HepG2 (cell line): ENCODE data around the gene RAB9A. TPM values are rescaled to one million over a fixed set of nuclear protein-coding genes. Genes with fewer than 3 reads are reported as not detected.

ENCODE experiments used
- ATAC-seq: fragments of 200-7000 bp; cut with Tn5 transposase; 3 replicates; pipeline ENCODE4 v1.9.1; 2020; ENCODE audit warnings: mild to moderate bottlenecking, moderate library complexity
- BruUV-seq: library from RNA; stranded (reverse); fragments of 400-500 nt; replicated peaks from 2 replicates; lab custom pipeline; 2021; lab: Mats Ljungman, UMichigan
- CTCF ChIA-PET: fragments of 300-600 bp; formaldehyde crosslinking; extraction: SDS; loops from one replicate; lab custom pipeline; 2021; ENCODE audit warnings: low total read pairs, inconsistent platforms, low intra/inter-chr PET ratio; lab: Yijun Ruan, JAX
- POLR2A ChIA-PET: fragments of 350-600 bp; sonication (Branson Sonifier 250); formaldehyde crosslinking; loops from one replicate; lab custom pipeline; 2020; ENCODE audit warnings: antibody characterized with exemption, inconsistent platforms; lab: Yijun Ruan, JAX
- DNase-seq: peaks from one replicate; pipeline ENCODE4 v3.0.0-alpha.2; 2015; ENCODE audit warnings: low spot score
- FAIRE-seq: peaks from 3 replicates; lab custom pipeline; 2011; peaks lifted over from hg19 to GRCh38; lab: Jason Lieb, UNC
- H2AFZ ChIP-seq: one replicate; pipeline ENCODE4 v1.6.1; 2011; ENCODE audit warnings: low read length, inconsistent platforms
- H3K27ac ChIP-seq: fragments of 300-600 bp; 3 replicates; pipeline ENCODE4 v1.8.0; 2011; ENCODE audit warnings: mixed run types, mild to moderate bottlenecking, mixed read lengths, low read length, inconsistent platforms; ENCODE audit not compliant: insufficient read depth; ENCODE audit errors: extremely low read length
- H3K27me3 ChIP-seq, 2 experiments: fragments of 200-600 bp in 1 of 2; 2 replicates in 1 of 2; 3 replicates in 1 of 2; pipeline versions ENCODE4 v1.6.0 to v1.8.0; 2011; ENCODE audit warnings: low read length in 2 of 2, mild to moderate bottlenecking in 2 of 2, moderate library complexity in 2 of 2, inconsistent platforms in 1 of 2; ENCODE audit not compliant: insufficient read depth in 2 of 2, control insufficient read depth in 1 of 2
- H3K36me3 ChIP-seq, 2 experiments: fragments of 200-600 bp in 1 of 2; replicated peaks in 1 of 2; 2 replicates in 1 of 2; 3 replicates in 1 of 2; pipeline versions ENCODE4 v1.5.1 to v1.8.0; 2011; ENCODE audit warnings: low read length in 2 of 2, inconsistent platforms in 1 of 2; ENCODE audit not compliant: insufficient read depth in 2 of 2, control insufficient read depth in 1 of 2
- H3K4me1 ChIP-seq: 2 replicates; pipeline ENCODE4 v1.5.1; 2012; ENCODE audit warnings: low read length, inconsistent platforms; ENCODE audit not compliant: insufficient read depth
- H3K4me2 ChIP-seq: 2 replicates; pipeline ENCODE4 v1.6.0; 2011; ENCODE audit warnings: low read depth, low read length, inconsistent platforms
- H3K4me3 ChIP-seq, 3 experiments: fragments of 200-600 bp in 1 of 3; sonication (generic), shearing (Covaris generic) in 1 of 3; replicated peaks in 1 of 3; 2 replicates each; pipeline ENCODE4 v1.5.1; 2011 to 2016; ENCODE audit warnings: low read length in 3 of 3, inconsistent platforms in 2 of 3, low read depth in 2 of 3, mild to moderate bottlenecking in 2 of 3, control low read depth in 1 of 3, mixed read lengths in 1 of 3; ENCODE audit not compliant: insufficient read depth in 1 of 3
- H3K79me2 ChIP-seq: one replicate; pipeline ENCODE4 v1.6.1; 2011; ENCODE audit warnings: low read length, inconsistent platforms; ENCODE audit not compliant: insufficient read depth
- H3K9ac ChIP-seq: 2 replicates; pipeline ENCODE4 v1.6.0; 2011; ENCODE audit warnings: mild to moderate bottlenecking, low read depth, low read length, inconsistent platforms; ENCODE audit not compliant: insufficient read depth
- H3K9me3 ChIP-seq: 2 replicates; pipeline ENCODE4 v1.5.1; 2012; ENCODE audit warnings: mild to moderate bottlenecking, low read length
- H4K20me1 ChIP-seq: 2 replicates; pipeline ENCODE4 v1.6.0; 2011; ENCODE audit warnings: inconsistent platforms, mild to moderate bottlenecking, low read length, moderate library complexity; ENCODE audit not compliant: insufficient read depth
- CTCF ChIP-seq: sonication (generic); formaldehyde crosslinking; IDR thresholded peaks from 2 replicates; pipeline ENCODE4 v1.5.0; 2020; ENCODE audit warnings: mild to moderate bottlenecking, missing genetic modification reagents, moderate library complexity
- ELK4 ChIP-seq: sonication (generic); formaldehyde crosslinking; IDR thresholded peaks from 2 replicates; pipeline ENCODE4 v1.9.0; 2021; ENCODE audit warnings: missing genetic modification reagents, borderline replicate concordance
- ESRRA ChIP-seq: sonication (generic); formaldehyde crosslinking; IDR thresholded peaks from 2 replicates; pipeline ENCODE4 v1.5.1; 2020; ENCODE audit warnings: mild to moderate bottlenecking, low read depth, missing genetic modification reagents
- ETV5 ChIP-seq: IDR thresholded peaks from 2 replicates; pipeline ENCODE4 v1.6.1; 2018; ENCODE audit warnings: missing biosample characterization, missing genetic modification reagents, inconsistent platforms, borderline replicate concordance
- GATA4 ChIP-seq: sonication (generic); IDR thresholded peaks from 2 replicates; pipeline ENCODE4 v1.6.1; 2016; ENCODE audit warnings: antibody characterized with exemption, low read depth, borderline replicate concordance
- HIC2 ChIP-seq: sonication (generic); formaldehyde crosslinking; IDR thresholded peaks from 2 replicates; pipeline ENCODE4 v1.9.0; 2022; ENCODE audit warnings: low read depth, missing genetic modification reagents
- KDM5B ChIP-seq: sonication (generic); formaldehyde crosslinking; IDR thresholded peaks from 2 replicates; pipeline ENCODE4 v1.4.0; 2020; ENCODE audit warnings: missing genetic modification reagents, mild to moderate bottlenecking, borderline replicate concordance
- MIXL1 ChIP-seq: IDR thresholded peaks from 2 replicates; pipeline ENCODE4 v1.6.1; 2016
- NCOR1 ChIP-seq: fragments of 200-600 bp; sonication (generic); IDR thresholded peaks from 2 replicates; pipeline ENCODE4 v1.7.0; 2017; ENCODE audit warnings: antibody characterized with exemption, low read length, borderline replicate concordance
- PREB ChIP-seq: sonication (generic); formaldehyde crosslinking; IDR thresholded peaks from 2 replicates; pipeline ENCODE4 v1.4.0; 2020; ENCODE audit warnings: missing genetic modification reagents
- RCOR2 ChIP-seq: IDR thresholded peaks from 2 replicates; pipeline ENCODE4 v1.6.1; 2016; ENCODE audit warnings: missing biosample characterization, missing genetic modification reagents
- SIN3B ChIP-seq: fragments of 150-350 bp; IDR thresholded peaks from 2 replicates; pipeline ENCODE4 v1.6.1; 2014; ENCODE audit warnings: low read length
- SKIL ChIP-seq: sonication (generic); formaldehyde crosslinking; IDR thresholded peaks from 2 replicates; pipeline ENCODE4 v1.8.0; 2022; ENCODE audit warnings: missing genetic modification reagents, mild to moderate bottlenecking, moderate library complexity, borderline replicate concordance
- ZNF44 ChIP-seq: sonication (generic); formaldehyde crosslinking; IDR thresholded peaks from 2 replicates; pipeline ENCODE4 v1.5.1; 2020; ENCODE audit warnings: mild to moderate bottlenecking, missing genetic modification reagents
- ZNF569 ChIP-seq: sonication (generic); formaldehyde crosslinking; IDR thresholded peaks from 2 replicates; pipeline ENCODE4 v1.5.0; 2020; ENCODE audit warnings: mild to moderate bottlenecking, missing genetic modification reagents, moderate library complexity, borderline replicate concordance
- ZNF816 ChIP-seq: sonication (generic); formaldehyde crosslinking; IDR thresholded peaks from 2 replicates; pipeline ENCODE4 v1.8.0; 2022; ENCODE audit warnings: missing genetic modification reagents, mild to moderate bottlenecking, borderline replicate concordance
- WGBS: methylation state at CpG from one replicate; pipeline ENCODE4 v1.1.6; 2017; ENCODE audit warnings: low lambda C conversion rate; 5-methylcytosine and 5-hydroxymethylcytosine counted together
- in situ Hi-C: cut with HindIII; loops from 2 replicates; pipeline ENCODE4 v1.10.0; 2017; ENCODE audit warnings: low pct_unique_long_range_greater_than_20kb; ENCODE audit not compliant: extremely low pct_ligation_motif_present
- intact Hi-C: fragments of 100-400 bp; cut with micrococcal nuclease; formaldehyde crosslinking; loops from one replicate; pipeline ENCODE4 v1.10.0; 2022; ENCODE audit not compliant: unreplicated experiment
- polyA plus RNA-seq, 8 experiments: library from polyadenylated mRNA; depleted of rRNA in 3 of 8; stranded (reverse) in 7 of 8; unstranded in 1 of 8; fragments of >200 nt; fragmentation: Illumina TruSeq in 4 of 8; extraction: Trizol in 4 of 8; gene quantifications; 2 replicates each; pipeline versions ENCODE4 v1.2.1 to v1.2.3, GENCODE V29; 2011 to 2016; ENCODE audit warnings: low read depth in 4 of 8, missing spikeins in 1 of 8, mixed read lengths in 1 of 8; ENCODE audit not compliant: insufficient read depth in 1 of 8
- total RNA-seq, 5 experiments: library from RNA; depleted of rRNA; stranded (reverse); fragments of >200 nt; fragmentation: Illumina TruSeq; extraction: Trizol; gene quantifications; 2 replicates each; pipeline ENCODE4 v1.2.3, GENCODE V29; 2016; ENCODE audit warnings: low read depth in 1 of 5

RAB9A gene
- total and polyA plus RNA-seq, 2 of the 13 experiments (the other 11 are each of a cell fraction or from before 2014, with no cell fraction given), result 10.5 to 23.1 TPM

- TF ChIP-seq CTCF (CRISPR knock-in tag) (peak; percentile 18; the same call in 1 of the 2 replicates), NCOR1 (no peak), ETV5 (no peak), GATA4 (no peak)
These were observed 58.9 kb downstream of the RAB9A start (continued) for GRCh38 chrX:13747836-13748235.

GRCh38 chrX:13748486-13748885 is 59.6 kb downstream of the RAB9A start:
- intact Hi-C loops, result loop anchor here (2.0 kb wide), 1 partner anchor 90 kb away; no protein-coding TSS in a partner anchor
- H3K36me3 ChIP-seq, result peaks cover 0 to 16% of the 10 kb centered on the region in 2 experiments; a peak in 1 of 5 replicates
- TF ChIP-seq SKIL (CRISPR knock-in tag), result no peak
- no peak for TF ChIP-seq MIXL1 (CRISPR knock-in tag)
- TF ChIP-seq ELK4, result no peak
- no peak for TF ChIP-seq RCOR2 (CRISPR knock-in tag)
- TF ChIP-seq ZNF44 (CRISPR knock-in tag), result no peak
- no peak for TF ChIP-seq SIN3B
- TF ChIP-seq HIC2 (CRISPR knock-in tag), result no peak
- TF ChIP-seq ZNF816 (CRISPR knock-in tag), result no peak
- no peak for TF ChIP-seq ZNF569 (CRISPR knock-in tag)
- no peak for TF ChIP-seq ESRRA
- no peak for TF ChIP-seq PREB (CRISPR knock-in tag)
- no peak for TF ChIP-seq KDM5B (CRISPR knock-in tag)

More at GRCh38 chrX:13748486-13748885, 59.6 kb downstream of the RAB9A start:
- Histone ChIP-seq H3K27ac (no peak overlapping the region), H3K9ac (no peak overlapping the region), H3K27me3 (no peaks in the 10 kb centered on the region), H2AFZ (no peak overlapping the region), H3K79me2 (no peaks in the 10 kb centered on the region), H4K20me1 (no peaks in the 10 kb centered on the region), H3K4me2 (no peak overlapping the region), H3K9me3 (no peaks in the 10 kb centered on the region), H3K4me1 (no peaks in the 10 kb centered on the region), H3K4me3 (no peak overlapping the region)
- ChIA-PET POLR2A (no interaction called here), CTCF (interaction anchor here (1.6 kb wide), 1 partner anchor 90 kb away, joined by 8 read pairs; no protein-coding TSS in a partner anchor)
- DNase-seq (no peak), FAIRE-seq (no peak), ATAC-seq (no peak)
- WGBS, result 95% methylated on average over 3 of the region's 3 CpGs
- BruUV-seq, result no TSS peak
- in situ Hi-C loops, result no loop called here
